ENCODE measurements around the gene MAPKBP1.

DNA sequence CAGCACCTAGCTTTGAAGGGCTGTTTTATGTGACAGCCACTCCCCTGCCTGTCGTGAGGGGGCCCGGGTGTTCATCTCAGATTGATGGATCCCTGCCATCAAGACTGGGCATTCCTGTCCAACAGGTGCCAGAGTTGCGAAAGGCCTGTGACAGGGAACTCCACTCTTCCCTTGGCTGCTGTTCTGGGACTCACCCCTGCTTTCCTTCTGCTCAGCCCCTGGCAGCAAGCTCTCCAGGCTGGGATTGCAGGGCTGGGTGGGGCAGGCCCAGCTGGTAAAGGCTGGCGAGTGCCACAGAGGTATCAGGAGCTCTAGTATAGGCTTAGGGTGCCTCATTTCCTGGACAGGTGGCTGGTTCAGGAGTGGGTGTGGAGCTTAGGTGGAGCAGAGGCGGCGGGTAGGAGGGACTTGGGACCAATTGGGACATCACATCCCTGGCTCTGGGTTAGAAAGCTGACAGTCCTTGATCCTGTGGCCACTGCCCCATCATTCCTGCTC is 64.2 kb downstream of the MAPKBP1 start, which contains the start of gene PLA2G4B:
- TF ChIP-seq, protein P1, sequence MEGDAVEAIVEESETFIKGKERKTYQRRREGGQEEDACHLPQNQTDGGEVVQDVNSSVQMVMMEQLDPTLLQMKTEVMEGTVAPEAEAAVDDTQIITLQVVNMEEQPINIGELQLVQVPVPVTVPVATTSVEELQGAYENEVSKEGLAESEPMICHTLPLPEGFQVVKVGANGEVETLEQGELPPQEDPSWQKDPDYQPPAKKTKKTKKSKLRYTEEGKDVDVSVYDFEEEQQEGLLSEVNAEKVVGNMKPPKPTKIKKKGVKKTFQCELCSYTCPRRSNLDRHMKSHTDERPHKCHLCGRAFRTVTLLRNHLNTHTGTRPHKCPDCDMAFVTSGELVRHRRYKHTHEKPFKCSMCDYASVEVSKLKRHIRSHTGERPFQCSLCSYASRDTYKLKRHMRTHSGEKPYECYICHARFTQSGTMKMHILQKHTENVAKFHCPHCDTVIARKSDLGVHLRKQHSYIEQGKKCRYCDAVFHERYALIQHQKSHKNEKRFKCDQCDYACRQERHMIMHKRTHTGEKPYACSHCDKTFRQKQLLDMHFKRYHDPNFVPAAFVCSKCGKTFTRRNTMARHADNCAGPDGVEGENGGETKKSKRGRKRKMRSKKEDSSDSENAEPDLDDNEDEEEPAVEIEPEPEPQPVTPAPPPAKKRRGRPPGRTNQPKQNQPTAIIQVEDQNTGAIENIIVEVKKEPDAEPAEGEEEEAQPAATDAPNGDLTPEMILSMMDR (IDR thresholded peaks at IDR 0.05; ENCODE audit: insufficient read depth, low read length), result no peak
- TF ChIP-seq POLR2AphosphoS5 (IDR thresholded peaks at IDR 0.05; ENCODE audit: low read depth), result no peak
- TF ChIP-seq, protein P2, sequence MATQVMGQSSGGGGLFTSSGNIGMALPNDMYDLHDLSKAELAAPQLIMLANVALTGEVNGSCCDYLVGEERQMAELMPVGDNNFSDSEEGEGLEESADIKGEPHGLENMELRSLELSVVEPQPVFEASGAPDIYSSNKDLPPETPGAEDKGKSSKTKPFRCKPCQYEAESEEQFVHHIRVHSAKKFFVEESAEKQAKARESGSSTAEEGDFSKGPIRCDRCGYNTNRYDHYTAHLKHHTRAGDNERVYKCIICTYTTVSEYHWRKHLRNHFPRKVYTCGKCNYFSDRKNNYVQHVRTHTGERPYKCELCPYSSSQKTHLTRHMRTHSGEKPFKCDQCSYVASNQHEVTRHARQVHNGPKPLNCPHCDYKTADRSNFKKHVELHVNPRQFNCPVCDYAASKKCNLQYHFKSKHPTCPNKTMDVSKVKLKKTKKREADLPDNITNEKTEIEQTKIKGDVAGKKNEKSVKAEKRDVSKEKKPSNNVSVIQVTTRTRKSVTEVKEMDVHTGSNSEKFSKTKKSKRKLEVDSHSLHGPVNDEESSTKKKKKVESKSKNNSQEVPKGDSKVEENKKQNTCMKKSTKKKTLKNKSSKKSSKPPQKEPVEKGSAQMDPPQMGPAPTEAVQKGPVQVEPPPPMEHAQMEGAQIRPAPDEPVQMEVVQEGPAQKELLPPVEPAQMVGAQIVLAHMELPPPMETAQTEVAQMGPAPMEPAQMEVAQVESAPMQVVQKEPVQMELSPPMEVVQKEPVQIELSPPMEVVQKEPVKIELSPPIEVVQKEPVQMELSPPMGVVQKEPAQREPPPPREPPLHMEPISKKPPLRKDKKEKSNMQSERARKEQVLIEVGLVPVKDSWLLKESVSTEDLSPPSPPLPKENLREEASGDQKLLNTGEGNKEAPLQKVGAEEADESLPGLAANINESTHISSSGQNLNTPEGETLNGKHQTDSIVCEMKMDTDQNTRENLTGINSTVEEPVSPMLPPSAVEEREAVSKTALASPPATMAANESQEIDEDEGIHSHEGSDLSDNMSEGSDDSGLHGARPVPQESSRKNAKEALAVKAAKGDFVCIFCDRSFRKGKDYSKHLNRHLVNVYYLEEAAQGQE (IDR thresholded peaks at IDR 0.05; ENCODE audit: insufficient replicate concordance, low read depth), result no peak
- no peak for TF ChIP-seq GABPA (IDR thresholded peaks at IDR 0.05; ENCODE audit: low read depth)
- no peak for TF ChIP-seq SPI1 (IDR thresholded peaks at IDR 0.05; ENCODE audit: borderline replicate concordance, low read depth)
